Heart right ventricle (tissue), 16 donors: Measurements from ENCODE around the gene CRACR2A. TPM values are rescaled to one million over a fixed set of nuclear protein-coding genes. Genes with fewer than 3 reads are reported as not detected.

Experiments used
- ATAC-seq, 8 donors: fragments of 200-7000 bp; cut with Tn5 transposase; one replicate each; pipeline ENCODE4 v1.9.1; 2020; ENCODE audit warnings: mild to moderate bottlenecking in 8 of 8, moderate library complexity in 8 of 8, moderate number of reproducible peaks in 1 of 8
- DNase-seq, 2 donors: peaks; one replicate each; pipeline ENCODE4 v3.0.0-alpha.2; 2020
- H3K27ac ChIP-seq, 10 donors: fragments of 200-600 bp; sonication (generic) in 2 of 10; one replicate each; pipeline versions ENCODE4 v1.5.0 to v1.8.0; 2020 to 2022; ENCODE audit warnings: mild to moderate bottlenecking in 3 of 10
- H3K27me3 ChIP-seq, 7 donors: fragments of 200-600 bp; one replicate each; pipeline ENCODE4 v1.8.0; 2021 to 2022; ENCODE audit warnings: mild to moderate bottlenecking in 2 of 7
- H3K36me3 ChIP-seq, 9 donors: fragments of 200-600 bp; sonication (generic) in 1 of 9; one replicate each; pipeline versions ENCODE4 v1.5.0 to v1.8.0; 2020 to 2022; ENCODE audit warnings: mild to moderate bottlenecking in 2 of 9
- H3K4me1 ChIP-seq, 9 donors: fragments of 200-600 bp; sonication (generic) in 1 of 9; one replicate each; pipeline versions ENCODE4 v1.5.0 to v1.8.0; 2020 to 2022; ENCODE audit warnings: mild to moderate bottlenecking in 4 of 9
- H3K4me3 ChIP-seq, 10 donors: fragments of 200-600 bp; sonication (generic) in 2 of 10; one replicate each; pipeline versions ENCODE4 v1.5.0 to v1.8.0; 2020 to 2022; ENCODE audit warnings: mild to moderate bottlenecking in 7 of 10, moderate library complexity in 2 of 10
- H3K9me3 ChIP-seq, 11 donors: fragments of 200-600 bp in 10 of 11; sonication (generic) in 2 of 11; one replicate each; pipeline versions ENCODE4 v1.5.0 to v1.8.0; 2013 to 2022; ENCODE audit warnings: mild to moderate bottlenecking in 2 of 11, control low read depth in 1 of 11, moderate library complexity in 1 of 11
- CTCF ChIP-seq, 9 donors: fragments of 200-600 bp; sonication (generic) in 2 of 9; IDR thresholded peaks; one replicate each; pipeline versions ENCODE4 v1.5.0 to v1.8.0; 2021 to 2022; ENCODE audit warnings: antibody characterized with exemption in 9 of 9, mild to moderate bottlenecking in 5 of 9, moderate library complexity in 1 of 9
- WGBS, 2 donors: extraction: QIAGEN DNeasy Blood & Tissue Kit; methylation state at CpG; one replicate each; pipeline ENCODE4 v1.1.7; 2013; ENCODE audit warnings: inconsistent platforms in 1 of 2; 5-methylcytosine and 5-hydroxymethylcytosine counted together
- intact Hi-C, 10 donors: fragments of 100-400 bp; cut with DNase I; formaldehyde crosslinking; loops; one replicate each; pipeline versions ENCODE4 v1.11.1 to v1.14.2; 2022
- polyA plus RNA-seq, 2 donors: library from polyadenylated mRNA; stranded (reverse); fragments of 200-250 nt; gene quantifications; one replicate each; pipeline ENCODE4 v1.2.3, GENCODE V29; 2013
- total RNA-seq, 10 donors: library from RNA; stranded (reverse); fragmentation: NEBNext Ultra II Directional in 3 of 10; extraction: Animal tissue kit (Norgen Biotek cat#: 25700) in 3 of 10; gene quantifications; one replicate each; pipeline versions ENCODE4 v1.2.1 to v1.2.4, GENCODE V29; 2021 to 2023
- donor health status: Arrhythmogenic right ventricular cardiomyopathy.
- donor health status: ischemic (EF 13 %, LVEDD 7.1; RV severe dilation, severe dysfunction).
- donor health status: healthy with polysubstance abuse.
- donor health status: DM: no; HTN: yes; CAD: no.
- donor health status: DM: no; HTN: no; CAD: no.
- donor health status: ischemic (EF 25% LVEDD 6.9; RV normal size, moderate dysfunction).
- donor health status: ischemic (EF 25% LVEDD 5.7; RV mildly dilated, moderate dysfunction).
- donor health status: healthy.
- donor health status: DM: yes; HTN: yes; CAD: no.
- donor health status: Ischemic cardiomyopathy.
- donor health status: ischemic (EF 35%, LVEDD 5.7; RV mildly dilated, moderate dysfunction).
- donor health status: nonischemic (EF 11% LVEDD 7.7; RV severe dilation, severe dysfunction).
- donor health status: DM: yes; HTN: yes; CAD: no.
- donor health status: PGD.
- donor health status: ischemic (EF 29% LVEDD 5.4; RV normal size, mild dysfunction).
- donor health status: nonischemic (EF 23%, LVEDD 6.1; RV moderate dilation, normal function).

Gene CRACR2A
- total and polyA plus RNA-seq, 12 donors, result 0.64 to 10.4 (median 4.6) TPM

DNA sequence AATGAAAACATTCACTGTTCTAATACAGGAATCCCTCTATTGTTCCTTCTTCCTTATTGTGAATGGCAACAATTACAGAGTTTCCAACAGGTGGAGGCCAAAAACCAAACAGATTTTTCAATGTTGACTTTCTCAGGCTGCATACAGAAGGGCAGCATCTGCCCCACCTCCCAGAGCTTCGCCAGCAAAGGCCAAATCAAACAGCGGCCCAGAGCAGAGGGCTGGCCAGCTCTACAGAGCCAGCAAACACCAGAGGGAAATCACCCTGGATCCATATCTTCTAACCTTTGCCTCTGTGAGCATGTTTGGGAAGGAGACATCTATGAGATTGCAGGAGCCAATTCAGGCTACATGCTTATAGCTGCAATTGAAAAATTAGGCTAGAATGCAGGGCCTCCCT is 4.4 kb upstream of the CRACR2A start:
- Histone ChIP-seq H3K27ac (no peak overlapping the region), H3K27me3 (no peaks in the 10 kb centered on the region), H3K36me3 (no peaks in the 10 kb centered on the region), H3K4me1 (peaks cover 3 to 28% (median 18%) of the 10 kb centered on the region in 9 donors), H3K4me3 (no peak overlapping the region), H3K9me3 (no peaks in the 10 kb centered on the region)
- intact Hi-C loops, result no loop called here
- DNase-seq, result no peak
- TF ChIP-seq CTCF (IDR thresholded peaks at IDR 0.05), result no peak
- 49 to 68% methylated on average over 2 of the region's 2 CpGs for WGBS, 2 donors
- peak in 1 of 8 donors; percentile 24 for ATAC-seq

GRCh38 chr12:3755898-3756297 is 3.0 kb upstream of the CRACR2A start:
- TF ChIP-seq CTCF (IDR thresholded peaks at IDR 0.05), result no peak
- no peak overlapping the region for H3K27ac ChIP-seq
- 56 to 72% methylated on average over 3 of the region's 3 CpGs for WGBS, 2 donors
- no peaks in the 10 kb centered on the region for H3K27me3 ChIP-seq
- DNase-seq (no peak), ATAC-seq (no peak)
- no peaks in the 10 kb centered on the region for H3K36me3 ChIP-seq
- peaks cover 3 to 40% (median 18%) of the 10 kb centered on the region in 9 donors for H3K4me1 ChIP-seq
- no peak overlapping the region for H3K4me3 ChIP-seq
- H3K9me3 ChIP-seq, result no peaks in the 10 kb centered on the region
- intact Hi-C loops, result no loop called here

DNA sequence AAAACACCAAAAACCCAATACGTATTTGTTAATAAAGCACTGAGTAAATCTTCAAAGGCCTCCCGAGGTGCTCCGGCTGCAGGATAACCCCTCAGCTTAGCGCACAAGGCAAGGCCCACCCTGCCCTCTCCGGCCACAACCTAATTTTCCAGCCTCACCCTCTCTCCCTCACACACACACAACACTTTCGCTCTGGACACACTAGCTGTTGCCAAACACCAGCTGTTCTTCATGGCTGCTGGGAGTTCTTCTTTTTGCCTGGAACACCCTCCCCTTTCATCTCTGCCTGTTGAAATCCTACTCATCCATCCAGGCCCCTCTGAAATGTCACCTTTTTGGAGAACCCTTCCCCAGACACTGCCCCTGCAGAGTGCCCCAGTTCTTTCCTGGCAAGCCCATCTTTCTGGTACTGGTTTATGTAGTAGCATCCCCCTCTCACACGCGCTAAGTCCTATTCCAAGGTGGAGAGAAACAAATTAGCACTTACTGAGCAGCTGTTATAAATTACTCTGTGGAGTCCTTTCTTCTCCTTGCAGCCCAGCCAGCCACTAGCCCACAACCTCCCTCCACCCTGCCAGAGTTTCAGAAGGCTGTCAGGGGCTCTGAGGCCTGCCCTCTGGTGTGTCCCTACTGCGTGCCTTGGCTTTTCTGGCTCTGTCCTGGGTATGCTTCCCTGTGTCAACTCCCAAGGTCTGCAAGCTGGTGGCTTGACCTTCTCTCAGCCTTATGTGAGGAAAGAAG is 805 bp upstream of the CRACR2A start:
- no peaks in the 10 kb centered on the region for H3K27me3 ChIP-seq
- intact Hi-C loops, result no loop called here
- H3K4me1 ChIP-seq, result peaks cover 3 to 40% (median 18%) of the 10 kb centered on the region in 9 donors
- peak overlapping the region; percentile 59 to 92 (median 83) for H3K27ac ChIP-seq
- H3K36me3 ChIP-seq, result no peaks in the 10 kb centered on the region
- peak in 7 of 8 donors; percentile 42 to 70 (median 57) for ATAC-seq
- no peaks in the 10 kb centered on the region for H3K9me3 ChIP-seq
- DNase-seq, result peak in 1 of 2 donors; percentile 35
- 69 to 81% methylated on average over 9 of the region's 9 CpGs for WGBS, 2 donors
- no peak for TF ChIP-seq CTCF (IDR thresholded peaks at IDR 0.05)
- peak overlapping the region in 9 of 10 donors; percentile 41 to 68 (median 57) for H3K4me3 ChIP-seq

- Histone ChIP-seq H3K27ac (peak overlapping the region; percentile 59 to 92 (median 83)), H3K9me3 (no peaks in the 10 kb centered on the region), H3K4me3 (peak overlapping the region; percentile 38 to 68 (median 57)), H3K27me3 (no peaks in the 10 kb centered on the region), H3K36me3 (no peaks in the 10 kb centered on the region), H3K4me1 (peaks cover 3 to 33% (median 13%) of the 10 kb centered on the region in 9 donors)
- no peak for TF ChIP-seq CTCF (IDR thresholded peaks at IDR 0.05)
- DNase-seq, result peak; percentile 50 to 58
- WGBS, 2 donors, result 20 to 44% methylated on average over 18 of the region's 18 CpGs
- ATAC-seq, result peak; percentile 69 to 84 (median 77)
- intact Hi-C loops, result no loop called here
Measured at GRCh38 chr12:3752096-3752709, 706 bp downstream of the CRACR2A start.
